ENCODE data around the gene NEURL1.

GRCh38 chr10:103480521-103480920 lies 13.0 kb upstream of the NEURL1 start:
- TF ChIP-seq CTCF (IDR thresholded peaks at IDR 0.05; ENCODE audit: insufficient read depth, low read length, poor library complexity, severe bottlenecking) (no peak), EZH2phosphoT487 (conservative IDR thresholded peaks at IDR 0.05; ENCODE audit: low read length) (no peak)
